ENCODE measurements around the gene ERFE. TPM values are rescaled to one million over a fixed set of nuclear protein-coding genes. Genes with fewer than 3 reads are reported as not detected.

The ERFE gene
- polyA plus RNA-seq, 1 of the 3 experiments (the other 2 are of a cell fraction) = 1.3 TPM

DNA sequence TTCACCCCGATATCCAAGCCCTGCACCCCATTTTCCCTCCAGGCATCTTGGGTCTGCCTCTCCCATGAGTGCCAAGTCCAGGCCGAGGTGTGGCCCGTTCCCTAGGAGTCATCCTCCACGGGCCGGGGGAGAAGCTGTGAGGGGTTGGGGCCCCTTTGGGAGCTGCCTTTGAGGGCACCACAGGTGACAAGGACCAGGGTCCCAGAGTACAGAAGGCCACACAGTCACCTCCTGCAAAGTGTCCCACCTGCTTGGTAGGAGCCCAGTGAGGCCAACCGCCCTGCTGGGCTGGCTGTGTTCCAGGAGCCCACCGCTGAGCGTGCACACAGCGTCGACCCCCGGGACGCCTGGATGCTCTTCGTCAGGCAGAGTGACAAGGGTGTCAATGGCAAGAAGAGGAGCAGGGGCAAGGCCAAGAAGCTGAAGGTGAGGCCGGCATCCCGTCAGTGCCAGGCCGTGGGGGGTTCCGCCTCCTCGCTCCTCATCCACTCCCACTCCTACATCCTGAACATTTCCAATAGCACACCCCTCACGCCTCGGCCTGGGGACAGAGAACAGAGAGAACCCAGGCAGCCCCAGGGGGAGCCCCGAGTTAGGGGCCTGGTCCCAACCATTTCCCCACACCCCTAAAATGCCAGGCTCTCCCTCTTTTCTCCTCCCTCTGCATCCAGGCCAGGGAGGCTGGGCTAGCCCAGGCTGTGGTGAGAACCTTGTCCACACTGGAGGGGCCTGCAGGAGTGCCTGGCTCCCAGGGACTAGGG is 2.7 kb downstream of the ERFE start:
- TF ChIP-seq FOXM1 (IDR thresholded peaks at IDR 0.05; ENCODE audit: low read depth) (no peak), JUND (IDR thresholded peaks at IDR 0.05) (no peak), SIN3A (IDR thresholded peaks at IDR 0.05; ENCODE audit: borderline replicate concordance, low read depth, low read length) (no peak), CHD2 (IDR thresholded peaks at IDR 0.05; ENCODE audit: low read length, partially characterized antibody) (no peak), YY1 (IDR thresholded peaks at IDR 0.05; ENCODE audit: low read depth) (no peak), ELF1 (IDR thresholded peaks at IDR 0.05) (no peak), GATA2 (CRISPR knock-in tag; IDR thresholded peaks at IDR 0.05) (no peak), RCOR1 (IDR thresholded peaks at IDR 0.05; ENCODE audit: low read length) (no peak), RXRA (IDR thresholded peaks at IDR 0.05; ENCODE audit: borderline replicate concordance, low read depth) (no peak), MXI1 (IDR thresholded peaks at IDR 0.05; ENCODE audit: low read depth, low read length) (no peak), GABPA (IDR thresholded peaks at IDR 0.05; ENCODE audit: low read depth) (no peak), FOXJ3 (CRISPR knock-in tag; IDR thresholded peaks at IDR 0.05) (no peak), NFIC (IDR thresholded peaks at IDR 0.05; ENCODE audit: borderline replicate concordance) (no peak), TAF1 (IDR thresholded peaks at IDR 0.05; ENCODE audit: borderline replicate concordance, low read depth, low read length) (no peak), TCF12 (IDR thresholded peaks at IDR 0.05) (no peak)
- TF ChIP-seq, protein P1, sequence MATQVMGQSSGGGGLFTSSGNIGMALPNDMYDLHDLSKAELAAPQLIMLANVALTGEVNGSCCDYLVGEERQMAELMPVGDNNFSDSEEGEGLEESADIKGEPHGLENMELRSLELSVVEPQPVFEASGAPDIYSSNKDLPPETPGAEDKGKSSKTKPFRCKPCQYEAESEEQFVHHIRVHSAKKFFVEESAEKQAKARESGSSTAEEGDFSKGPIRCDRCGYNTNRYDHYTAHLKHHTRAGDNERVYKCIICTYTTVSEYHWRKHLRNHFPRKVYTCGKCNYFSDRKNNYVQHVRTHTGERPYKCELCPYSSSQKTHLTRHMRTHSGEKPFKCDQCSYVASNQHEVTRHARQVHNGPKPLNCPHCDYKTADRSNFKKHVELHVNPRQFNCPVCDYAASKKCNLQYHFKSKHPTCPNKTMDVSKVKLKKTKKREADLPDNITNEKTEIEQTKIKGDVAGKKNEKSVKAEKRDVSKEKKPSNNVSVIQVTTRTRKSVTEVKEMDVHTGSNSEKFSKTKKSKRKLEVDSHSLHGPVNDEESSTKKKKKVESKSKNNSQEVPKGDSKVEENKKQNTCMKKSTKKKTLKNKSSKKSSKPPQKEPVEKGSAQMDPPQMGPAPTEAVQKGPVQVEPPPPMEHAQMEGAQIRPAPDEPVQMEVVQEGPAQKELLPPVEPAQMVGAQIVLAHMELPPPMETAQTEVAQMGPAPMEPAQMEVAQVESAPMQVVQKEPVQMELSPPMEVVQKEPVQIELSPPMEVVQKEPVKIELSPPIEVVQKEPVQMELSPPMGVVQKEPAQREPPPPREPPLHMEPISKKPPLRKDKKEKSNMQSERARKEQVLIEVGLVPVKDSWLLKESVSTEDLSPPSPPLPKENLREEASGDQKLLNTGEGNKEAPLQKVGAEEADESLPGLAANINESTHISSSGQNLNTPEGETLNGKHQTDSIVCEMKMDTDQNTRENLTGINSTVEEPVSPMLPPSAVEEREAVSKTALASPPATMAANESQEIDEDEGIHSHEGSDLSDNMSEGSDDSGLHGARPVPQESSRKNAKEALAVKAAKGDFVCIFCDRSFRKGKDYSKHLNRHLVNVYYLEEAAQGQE (IDR thresholded peaks at IDR 0.05; ENCODE audit: low read depth, low read length) = no peak
- TF ChIP-seq, protein P2, sequence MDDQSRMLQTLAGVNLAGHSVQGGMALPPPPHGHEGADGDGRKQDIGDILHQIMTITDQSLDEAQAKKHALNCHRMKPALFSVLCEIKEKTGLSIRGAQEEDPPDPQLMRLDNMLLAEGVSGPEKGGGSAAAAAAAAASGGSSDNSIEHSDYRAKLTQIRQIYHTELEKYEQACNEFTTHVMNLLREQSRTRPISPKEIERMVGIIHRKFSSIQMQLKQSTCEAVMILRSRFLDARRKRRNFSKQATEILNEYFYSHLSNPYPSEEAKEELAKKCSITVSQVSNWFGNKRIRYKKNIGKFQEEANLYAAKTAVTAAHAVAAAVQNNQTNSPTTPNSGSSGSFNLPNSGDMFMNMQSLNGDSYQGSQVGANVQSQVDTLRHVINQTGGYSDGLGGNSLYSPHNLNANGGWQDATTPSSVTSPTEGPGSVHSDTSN (IDR thresholded peaks at IDR 0.05) = no peak
- TF ChIP-seq, protein P3, sequence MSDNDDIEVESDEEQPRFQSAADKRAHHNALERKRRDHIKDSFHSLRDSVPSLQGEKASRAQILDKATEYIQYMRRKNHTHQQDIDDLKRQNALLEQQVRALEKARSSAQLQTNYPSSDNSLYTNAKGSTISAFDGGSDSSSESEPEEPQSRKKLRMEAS (IDR thresholded peaks at IDR 0.05; ENCODE audit: low read depth) = no peak
- TF ChIP-seq, protein P4, sequence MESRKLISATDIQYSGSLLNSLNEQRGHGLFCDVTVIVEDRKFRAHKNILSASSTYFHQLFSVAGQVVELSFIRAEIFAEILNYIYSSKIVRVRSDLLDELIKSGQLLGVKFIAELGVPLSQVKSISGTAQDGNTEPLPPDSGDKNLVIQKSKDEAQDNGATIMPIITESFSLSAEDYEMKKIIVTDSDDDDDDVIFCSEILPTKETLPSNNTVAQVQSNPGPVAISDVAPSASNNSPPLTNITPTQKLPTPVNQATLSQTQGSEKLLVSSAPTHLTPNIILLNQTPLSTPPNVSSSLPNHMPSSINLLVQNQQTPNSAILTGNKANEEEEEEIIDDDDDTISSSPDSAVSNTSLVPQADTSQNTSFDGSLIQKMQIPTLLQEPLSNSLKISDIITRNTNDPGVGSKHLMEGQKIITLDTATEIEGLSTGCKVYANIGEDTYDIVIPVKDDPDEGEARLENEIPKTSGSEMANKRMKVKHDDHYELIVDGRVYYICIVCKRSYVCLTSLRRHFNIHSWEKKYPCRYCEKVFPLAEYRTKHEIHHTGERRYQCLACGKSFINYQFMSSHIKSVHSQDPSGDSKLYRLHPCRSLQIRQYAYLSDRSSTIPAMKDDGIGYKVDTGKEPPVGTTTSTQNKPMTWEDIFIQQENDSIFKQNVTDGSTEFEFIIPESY (IDR thresholded peaks at IDR 0.05; ENCODE audit: borderline replicate concordance, low read depth) = no peak
- Histone ChIP-seq H2AFZ (ENCODE audit: low read depth) (no peak overlapping the region), H3K4me3 (ENCODE audit: low read depth in 2 of 2, low read length in 1 of 2) (no peak overlapping the region), H3F3A (replicated peaks; ENCODE audit: insufficient read depth) (no peaks in the 10 kb centered on the region), H3K27me3 (ENCODE audit: insufficient read depth) (no peaks in the 10 kb centered on the region), H3K9ac (no peak overlapping the region), H3K4me1 (ENCODE audit: control insufficient read depth in 1 of 2, insufficient read depth in 2 of 2, low read depth in 1 of 2, low read length in 1 of 2) (peaks cover 2 to 4% of the 10 kb centered on the region in 2 experiments; a peak in 1 of 4 replicates), H4K20me1 (ENCODE audit: insufficient read depth) (no peaks in the 10 kb centered on the region), H3K27ac (ENCODE audit: low read depth in 2 of 2, low read length in 1 of 2) (no peak overlapping the region), H3K36me3 (replicated peaks in 1 of 2; ENCODE audit: control insufficient read depth in 1 of 2, insufficient read depth in 2 of 2, low read length in 1 of 2) (no peaks in the 10 kb centered on the region), H3K9me2 (no peaks in the 10 kb centered on the region), H3K79me2 (ENCODE audit: insufficient read depth) (no peaks in the 10 kb centered on the region), H3K4me2 (no peak overlapping the region), H3K9me3 (no peaks in the 10 kb centered on the region)
- DNase-seq = peak; percentile 22
- ChIA-PET POLR2A (no interaction called here), CTCF (interaction anchor here (1.1 to 7.1 kb wide), 9 partner anchors 9 to 329 kb away, joined by 3 to 58 read pairs (median 4); no protein-coding TSS in a partner anchor)
- WGBS (ENCODE audit: low lambda C conversion rate) = 91% methylated on average over 20 of the region's 21 CpGs
